Caco-2 (cell line): Measurements from ENCODE around the gene VPS33B. TPM values are rescaled to one million over a fixed set of nuclear protein-coding genes. Genes with fewer than 3 reads are reported as not detected.

Experiments
- BruUV-seq: library from RNA; stranded (reverse); fragments of 400-500 nt; replicated peaks from 2 replicates; lab custom pipeline; 2021; lab: Mats Ljungman, UMichigan
- CTCF ChIA-PET: fragments of 300-600 bp; sonication (Branson Sonifier 250); formaldehyde crosslinking; loops from one replicate; lab custom pipeline; 2022; ENCODE audit warnings: antibody characterized with exemption; lab: Charles Lee
- POLR2A ChIA-PET: fragments of 300-600 bp; sonication (Branson Sonifier 250); formaldehyde crosslinking; loops from one replicate; lab custom pipeline; 2022; ENCODE audit warnings: antibody characterized with exemption; lab: Charles Lee
- DNase-seq, 2 experiments: peaks; one replicate each; pipeline versions ENCODE4 v3.0.0 to v3.0.0-alpha.2; 2020 to 2022
- H3K27me3 ChIP-seq: replicated peaks from 2 replicates; pipeline ENCODE4 v1.6.0; 2011; ENCODE audit warnings: low read length; ENCODE audit not compliant: control insufficient read depth, insufficient read depth
- H3K36me3 ChIP-seq: 2 replicates; pipeline ENCODE4 v1.5.1; 2011; ENCODE audit warnings: low read length; ENCODE audit not compliant: control insufficient read depth, insufficient read depth
- H3K4me1 ChIP-seq: fragments of 250-450 bp; sonication (Bioruptor Pico); 2 replicates; pipeline ENCODE4 v1.5.1; 2020; ENCODE audit warnings: mild to moderate bottlenecking
- H3K4me3 ChIP-seq: 2 replicates; pipeline ENCODE4 v1.5.1; 2011; ENCODE audit warnings: low read depth, mild to moderate bottlenecking, control low read depth, low read length
- H3K9me3 ChIP-seq: fragments of 250-450 bp; sonication (Bioruptor Pico); 2 replicates; pipeline ENCODE4 v1.5.1; 2020; ENCODE audit warnings: mild to moderate bottlenecking, moderate library complexity
- H3K27ac Mint-ChIP-seq: one replicate; pipeline ENCODE4 v1.8.0; 2022; ENCODE audit warnings: mixed read lengths; ENCODE audit not compliant: unreplicated experiment
- H3K27me3 Mint-ChIP-seq: one replicate; pipeline ENCODE4 v1.8.0; 2022; ENCODE audit warnings: mixed read lengths; ENCODE audit not compliant: insufficient read depth, unreplicated experiment
- H3K36me3 Mint-ChIP-seq: one replicate; pipeline ENCODE4 v1.8.0; 2022; ENCODE audit warnings: mild to moderate bottlenecking, mixed read lengths; ENCODE audit not compliant: insufficient read depth, unreplicated experiment
- H3K4me1 Mint-ChIP-seq: one replicate; pipeline ENCODE4 v1.8.0; 2022; ENCODE audit warnings: low read depth, mixed read lengths; ENCODE audit not compliant: unreplicated experiment
- H3K4me3 Mint-ChIP-seq: one replicate; pipeline ENCODE4 v1.8.0; 2022; ENCODE audit warnings: mild to moderate bottlenecking, moderate library complexity, mixed read lengths; ENCODE audit not compliant: unreplicated experiment
- H3K9me3 Mint-ChIP-seq: one replicate; pipeline ENCODE4 v1.8.0; 2022; ENCODE audit warnings: mixed read lengths; ENCODE audit not compliant: unreplicated experiment
- CTCF ChIP-seq, 2 experiments: fragments of 200-600 bp in 1 of 2; IDR thresholded peaks; 1 replicate in 1 of 2; 2 replicates in 1 of 2; pipeline versions ENCODE4 v1.5.1 to v1.8.0; 2011 to 2022; ENCODE audit warnings: antibody characterized with exemption in 1 of 2, control low read depth in 1 of 2, inconsistent platforms in 1 of 2, low read depth in 1 of 2, low read length in 1 of 2, mild to moderate bottlenecking in 1 of 2, moderate library complexity in 1 of 2; ENCODE audit not compliant: insufficient read depth in 1 of 2, severe bottlenecking in 1 of 2, unreplicated experiment in 1 of 2
- intact Hi-C: fragments of 100-400 bp; cut with micrococcal nuclease; formaldehyde crosslinking; loops from one replicate; pipeline ENCODE4 v1.10.0; 2022; ENCODE audit not compliant: unreplicated experiment
- total RNA-seq: library from RNA; stranded (reverse); gene quantifications from 2 replicates; pipeline ENCODE4 v1.2.3, GENCODE V29; 2022

VPS33B gene
- total RNA-seq, 1 experiment from 2014 or later, result 13.7 TPM

DNA sequence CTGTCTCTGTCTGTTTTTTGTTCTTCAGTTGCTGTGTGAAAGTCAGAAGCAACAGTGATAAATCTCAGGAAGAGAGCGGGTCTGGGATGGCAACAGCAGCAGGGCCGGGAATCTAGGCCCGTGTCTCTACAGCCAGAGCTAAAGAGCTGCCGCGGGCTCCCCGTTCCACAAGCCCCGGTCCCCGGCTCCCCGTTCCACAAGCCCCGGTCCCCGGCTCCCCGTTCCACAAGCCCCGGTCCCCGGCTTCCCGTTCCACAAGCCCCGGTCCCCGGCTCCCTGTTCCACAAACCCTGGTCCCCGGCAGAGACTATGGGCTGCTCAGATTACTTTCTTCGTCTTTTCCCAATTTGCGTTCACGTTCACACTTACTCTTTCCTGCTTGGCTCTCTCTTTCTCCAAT is 48.2 kb downstream of the VPS33B start:
- Mint-ChIP-seq H3K4me1 (no peaks in the 10 kb centered on the region), H3K4me3 (no peak overlapping the region), H3K36me3 (peaks cover 80% of the 10 kb centered on the region), H3K9me3 (no peaks in the 10 kb centered on the region), H3K27me3 (no peaks in the 10 kb centered on the region), H3K27ac (no peak overlapping the region)
- no TSS peak for BruUV-seq
- TF ChIP-seq CTCF (IDR thresholded peaks at IDR 0.05; ENCODE audit: insufficient read depth in 1 of 2, low read depth in 1 of 2, low read length in 1 of 2, severe bottlenecking in 1 of 2, unreplicated experiment in 1 of 2), result no peak
- no peaks in the 10 kb centered on the region for H3K27me3 ChIP-seq
- no peak for DNase-seq
- intact Hi-C loops, result loop anchor here (5.0 kb wide), 1 partner anchor 58 kb away; no protein-coding TSS in a partner anchor
- H3K4me1 ChIP-seq, result no peaks in the 10 kb centered on the region
- no peaks in the 10 kb centered on the region for H3K9me3 ChIP-seq
- H3K36me3 ChIP-seq, result peaks cover 2% of the 10 kb centered on the region
- POLR2A ChIA-PET, result no interaction called here
- H3K4me3 ChIP-seq, result no peak overlapping the region
- CTCF ChIA-PET, result no interaction called here

DNA sequence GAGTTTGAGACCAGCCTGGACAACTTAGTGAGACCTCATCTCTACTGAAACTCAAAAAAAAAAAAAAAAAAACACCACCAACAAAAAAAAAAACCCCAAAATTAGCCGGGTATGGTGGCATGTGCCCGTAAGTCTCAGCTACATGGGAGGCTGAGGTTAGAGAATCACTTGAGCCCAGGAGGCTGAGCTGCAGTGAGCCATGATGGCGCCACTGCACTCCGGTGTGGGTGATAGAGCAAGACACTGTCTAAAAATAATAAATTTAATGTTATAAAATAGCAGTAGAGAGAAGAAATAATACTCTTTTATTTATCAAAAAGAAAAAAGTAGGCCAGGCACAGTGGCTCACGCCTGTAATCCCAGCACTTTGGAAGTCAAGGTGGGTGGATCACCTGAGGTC is 50.3 kb downstream of the VPS33B start:
- no TSS peak for BruUV-seq
- no peaks in the 10 kb centered on the region for H3K4me1 Mint-ChIP-seq

DNA sequence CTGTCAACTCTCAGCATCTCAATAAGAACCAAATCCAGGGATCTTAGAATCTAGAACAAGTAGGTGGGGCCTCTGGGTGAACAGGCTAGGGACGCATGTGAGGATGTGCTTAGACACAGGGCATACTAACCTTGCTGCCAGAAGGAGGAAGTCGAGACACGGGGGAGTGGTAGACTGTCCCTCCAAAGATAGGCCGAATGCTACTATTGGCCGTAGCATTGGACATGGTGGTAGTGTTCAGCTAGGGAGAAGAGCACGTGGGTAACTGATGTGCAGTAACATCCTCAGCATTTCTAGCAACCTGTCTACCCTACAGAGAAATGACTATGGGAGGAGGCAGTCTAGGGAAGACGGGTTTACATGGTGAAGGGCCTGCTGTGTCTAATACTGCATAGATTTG is 52.1 kb downstream of the VPS33B start:
- no peaks in the 10 kb centered on the region for H3K9me3 Mint-ChIP-seq
- Histone ChIP-seq H3K4me3 (no peak overlapping the region), H3K9me3 (no peaks in the 10 kb centered on the region), H3K27me3 (no peaks in the 10 kb centered on the region), H3K4me1 (no peaks in the 10 kb centered on the region), H3K36me3 (no peaks in the 10 kb centered on the region)
- CTCF ChIA-PET, result no interaction called here
- H3K4me1 Mint-ChIP-seq, result no peaks in the 10 kb centered on the region
- H3K4me3 Mint-ChIP-seq, result no peak overlapping the region
- no peak overlapping the region for H3K27ac Mint-ChIP-seq
- POLR2A ChIA-PET, result no interaction called here
- no peak for TF ChIP-seq CTCF (IDR thresholded peaks at IDR 0.05; ENCODE audit: insufficient read depth in 1 of 2, low read depth in 1 of 2, low read length in 1 of 2, severe bottlenecking in 1 of 2, unreplicated experiment in 1 of 2)
- peaks cover 90% of the 10 kb centered on the region for H3K36me3 Mint-ChIP-seq
- no TSS peak for BruUV-seq
- intact Hi-C loops, result loop anchor here (5.0 kb wide), 1 partner anchor 62 kb away; no protein-coding TSS in a partner anchor
- no peak for DNase-seq
- no peaks in the 10 kb centered on the region for H3K27me3 Mint-ChIP-seq

More for the DNA sequence above, 50.3 kb downstream of the VPS33B start:
- Histone ChIP-seq H3K36me3 (no peaks in the 10 kb centered on the region), H3K4me1 (no peaks in the 10 kb centered on the region), H3K9me3 (no peaks in the 10 kb centered on the region), H3K4me3 (no peak overlapping the region), H3K27me3 (no peaks in the 10 kb centered on the region)
- Mint-ChIP-seq H3K9me3 (no peaks in the 10 kb centered on the region), H3K27me3 (no peaks in the 10 kb centered on the region), H3K27ac (no peak overlapping the region), H3K36me3 (peaks cover 81% of the 10 kb centered on the region), H3K4me3 (no peak overlapping the region)
- ChIA-PET POLR2A (interaction anchor here (0.7 kb wide), 1 partner anchor 36 kb away, joined by 8 read pairs; no protein-coding TSS in a partner anchor), CTCF (no interaction called here)
- no peak for TF ChIP-seq CTCF (IDR thresholded peaks at IDR 0.05; ENCODE audit: insufficient read depth in 1 of 2, low read depth in 1 of 2, low read length in 1 of 2, severe bottlenecking in 1 of 2, unreplicated experiment in 1 of 2)
- intact Hi-C loops, result loop anchor here (5.0 kb wide), 1 partner anchor 60 kb away; no protein-coding TSS in a partner anchor
- DNase-seq, result no peak
